ENCODE data around the gene DOHH.

GRCh38 chr19:3543150-3544057 lies 42.9 kb upstream of the DOHH start:
- TF ChIP-seq CTCF (conservative IDR thresholded peaks at IDR 0.05) (no peak), ZFX (IDR thresholded peaks at IDR 0.05) (no peak)

Measured in C4-2B (cell line).